Peyer's patch (tissue), 4 donors: Measurements from ENCODE around the gene CD101.

Experiments used
- POLR2A ChIP-seq, 2 donors: fragments of 450-650 bp; IDR thresholded peaks; one replicate each; pipeline ENCODE4 v1.5.1; 2017; ENCODE audit warnings: antibody characterized with exemption in 2 of 2, mild to moderate bottlenecking in 2 of 2, moderate library complexity in 2 of 2
- TF ChIP-seq, protein P1 (sequence below), 6 experiments: fragments of 450-650 bp in 4 of 6; fragments of 200-600 bp in 2 of 6; sonication (generic) in 1 of 6; IDR thresholded peaks; one replicate each; pipeline ENCODE4 v1.5.1; 2017 to 2019; ENCODE audit warnings: antibody characterized with exemption in 6 of 6, mild to moderate bottlenecking in 3 of 6, moderate library complexity in 1 of 6

DNA sequence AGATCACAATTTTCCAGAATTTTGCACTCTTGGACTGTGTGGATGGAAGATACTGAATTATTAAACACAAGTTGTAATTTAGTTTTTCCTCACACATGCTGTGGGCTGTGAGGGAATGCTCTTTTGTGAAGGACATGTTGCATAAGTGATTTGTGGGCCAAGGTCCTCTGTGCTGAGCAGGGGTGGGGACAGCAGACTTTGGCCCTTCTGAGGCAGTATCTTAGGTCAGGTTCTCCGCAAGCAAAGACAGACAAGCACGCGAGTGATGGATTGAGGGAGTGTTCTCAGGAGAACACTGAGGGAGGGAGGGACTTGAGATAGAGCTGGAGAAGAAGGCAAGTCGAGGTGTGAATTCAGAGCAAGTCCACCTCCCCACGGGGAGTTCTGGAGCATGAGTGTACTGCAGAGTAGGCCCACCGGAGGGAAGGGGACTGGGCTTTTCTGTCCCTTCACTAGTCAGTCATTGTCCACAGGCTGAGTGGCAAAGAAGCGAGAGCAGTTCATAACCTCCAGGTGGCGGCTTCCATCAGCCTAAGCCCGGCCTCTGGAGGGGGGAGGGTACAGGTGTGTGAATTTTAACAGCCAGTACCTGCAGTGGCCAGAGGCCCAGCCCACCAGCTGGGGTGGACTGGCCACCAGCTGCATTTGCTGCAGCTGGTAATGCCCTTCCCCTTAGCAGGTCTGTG lies 19.1 kb upstream of the CD101 start:
- peak in 1 of 2 donors; percentile 62 for TF ChIP-seq POLR2A (IDR thresholded peaks at IDR 0.05)
- TF ChIP-seq, protein P1, sequence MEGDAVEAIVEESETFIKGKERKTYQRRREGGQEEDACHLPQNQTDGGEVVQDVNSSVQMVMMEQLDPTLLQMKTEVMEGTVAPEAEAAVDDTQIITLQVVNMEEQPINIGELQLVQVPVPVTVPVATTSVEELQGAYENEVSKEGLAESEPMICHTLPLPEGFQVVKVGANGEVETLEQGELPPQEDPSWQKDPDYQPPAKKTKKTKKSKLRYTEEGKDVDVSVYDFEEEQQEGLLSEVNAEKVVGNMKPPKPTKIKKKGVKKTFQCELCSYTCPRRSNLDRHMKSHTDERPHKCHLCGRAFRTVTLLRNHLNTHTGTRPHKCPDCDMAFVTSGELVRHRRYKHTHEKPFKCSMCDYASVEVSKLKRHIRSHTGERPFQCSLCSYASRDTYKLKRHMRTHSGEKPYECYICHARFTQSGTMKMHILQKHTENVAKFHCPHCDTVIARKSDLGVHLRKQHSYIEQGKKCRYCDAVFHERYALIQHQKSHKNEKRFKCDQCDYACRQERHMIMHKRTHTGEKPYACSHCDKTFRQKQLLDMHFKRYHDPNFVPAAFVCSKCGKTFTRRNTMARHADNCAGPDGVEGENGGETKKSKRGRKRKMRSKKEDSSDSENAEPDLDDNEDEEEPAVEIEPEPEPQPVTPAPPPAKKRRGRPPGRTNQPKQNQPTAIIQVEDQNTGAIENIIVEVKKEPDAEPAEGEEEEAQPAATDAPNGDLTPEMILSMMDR (IDR thresholded peaks at IDR 0.05), result peak in 3 of 6 experiments; percentile 16 to 27 (median 27)
